Activated gamma-delta T cell treated with Interleukin-2 at 50 U/mL for 16 hours (primary cell): ENCODE measurements around the gene OR1I1.
"Not testable (repeated sequence)": the region's sequence is repeated elsewhere in the genome, so short reads cannot be mapped to it uniquely, and the experiment has no call there.

Experiments used
- DNase-seq: peaks from one replicate; pipeline ENCODE4 v3.0.0-alpha.2; 2020

OR1I1 gene, protein sequence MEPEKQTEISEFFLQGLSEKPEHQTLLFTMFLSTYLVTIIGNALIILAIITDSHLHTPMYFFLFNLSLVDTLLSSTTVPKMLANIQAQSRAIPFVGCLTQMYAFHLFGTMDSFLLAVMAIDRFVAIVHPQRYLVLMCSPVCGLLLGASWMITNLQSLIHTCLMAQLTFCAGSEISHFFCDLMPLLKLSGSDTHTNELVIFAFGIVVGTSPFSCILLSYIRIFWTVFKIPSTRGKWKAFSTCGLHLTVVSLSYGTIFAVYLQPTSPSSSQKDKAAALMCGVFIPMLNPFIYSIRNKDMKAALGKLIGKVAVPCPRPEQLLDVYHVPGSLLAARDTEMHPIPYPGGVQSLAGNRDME

GRCh38 chr19:15081911-15082310 lies at the start of gene OR1I1:
TSS of gene OR1I1 (plus strand) at chr19:15082211. CDS start at chr19:15087066, 4,855 bp downstream.
- DNase-seq = no peak

GRCh38 chr19:15035795-15036311 lies 46.2 kb upstream of the OR1I1 start:
- DNase-seq = no peak

DNA sequence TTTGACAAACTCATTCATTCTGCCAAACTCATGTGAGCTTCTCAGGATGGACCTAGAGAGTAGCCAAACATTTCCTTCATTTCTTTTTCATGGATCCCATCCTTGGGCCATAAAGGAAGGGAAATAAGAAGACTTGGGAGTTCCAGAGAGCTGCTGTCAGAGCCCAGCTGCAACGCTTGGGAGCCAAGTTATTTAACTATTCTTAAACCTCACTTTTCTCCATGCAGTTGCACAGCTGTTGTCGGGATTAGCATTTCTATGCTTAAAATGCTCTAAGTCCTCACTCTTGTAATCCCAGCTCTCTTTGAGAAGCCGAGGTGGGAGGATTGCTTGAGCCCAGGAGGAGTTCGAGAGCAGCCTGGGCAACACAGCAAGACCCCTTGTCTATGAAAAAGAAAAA lies 44.4 kb upstream of the OR1I1 start:
- no peak for DNase-seq

GRCh38 chr19:15038294-15038693 lies 43.7 kb upstream of the OR1I1 start:
- DNase-seq = no peak

- DNase-seq = no peak
Observed at GRCh38 chr19:15042003-15042402, 40.0 kb upstream of the OR1I1 start.

DNA sequence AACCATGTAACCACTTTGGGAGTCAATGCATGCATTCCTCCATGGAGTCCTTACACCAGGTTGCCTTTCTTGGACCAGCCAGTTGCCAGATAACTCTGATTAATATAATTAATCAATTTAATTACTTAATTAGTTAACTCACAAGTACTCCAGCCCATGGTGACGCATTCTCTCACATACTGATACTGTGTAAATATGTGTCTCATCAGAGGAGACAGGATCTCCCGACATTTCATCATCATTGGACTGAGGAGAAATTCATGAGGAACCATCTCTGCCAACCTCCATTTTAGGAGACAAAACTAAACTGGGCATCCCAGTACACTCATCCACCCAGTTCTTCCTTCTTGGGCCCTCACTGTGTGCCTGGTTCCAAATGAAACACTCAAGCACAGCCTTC lies 39.2 kb upstream of the OR1I1 start:
- DNase-seq = no peak

- no peak for DNase-seq
Observed at GRCh38 chr19:15045506-15045905, 36.5 kb upstream of the OR1I1 start.

DNA sequence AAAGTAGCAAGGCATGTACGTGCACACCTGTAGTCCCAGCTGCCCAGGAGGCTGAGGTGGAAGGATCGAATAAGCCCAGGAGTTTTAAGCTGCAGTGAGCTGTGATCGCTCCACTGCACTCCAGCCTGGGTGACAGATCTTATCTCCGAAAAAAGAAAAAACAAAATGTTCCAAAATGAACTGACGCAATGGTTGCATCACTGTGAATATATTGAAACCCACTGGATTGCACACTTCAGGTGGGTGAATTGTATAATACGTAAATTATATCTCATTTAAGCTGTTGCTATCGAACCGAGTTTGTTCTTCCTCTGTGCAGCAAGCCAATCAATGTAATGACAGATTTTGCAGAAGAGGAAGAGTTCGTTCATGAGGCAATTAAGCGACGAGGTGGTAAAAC lies 34.3 kb upstream of the OR1I1 start:
- no peak for DNase-seq

GRCh38 chr19:15048128-15048527 lies 33.9 kb upstream of the OR1I1 start:
- DNase-seq = no peak

DNA sequence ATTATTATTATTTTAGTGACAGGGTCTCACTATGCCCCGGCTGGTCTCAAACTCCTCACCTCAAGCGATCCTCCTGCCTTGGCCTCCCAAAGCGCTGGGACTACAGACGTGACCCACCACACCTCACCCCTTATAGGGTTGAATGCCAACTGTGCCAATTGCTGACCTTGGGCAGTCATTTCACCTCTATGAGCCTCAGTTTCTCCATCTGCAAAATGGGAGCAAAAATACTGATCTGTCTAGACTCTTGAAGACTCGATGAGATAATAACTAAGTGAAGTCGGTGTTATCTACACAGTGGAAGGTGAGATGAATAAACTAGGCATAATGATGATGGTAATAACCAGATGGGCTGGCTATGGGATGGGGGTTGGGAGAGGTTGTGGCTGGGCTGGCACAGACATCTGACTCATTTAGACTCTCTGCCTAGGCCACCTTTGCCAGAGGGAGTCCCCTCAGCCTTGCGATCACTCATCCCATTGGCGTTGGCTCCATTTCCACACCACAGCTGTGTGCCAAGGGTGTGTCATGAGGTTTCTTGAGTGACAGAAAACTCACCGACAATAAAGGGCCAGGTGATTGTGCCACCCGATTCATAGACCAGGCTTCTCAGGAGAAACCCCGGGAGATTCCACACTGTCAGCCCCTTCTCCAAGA lies 33.0 kb upstream of the OR1I1 start, which contains the start of gene CASP14:
Gene CASP14 (plus strand): TSS at position 596 of the 657 bp plus-strand sequence. CDS start 2,772 bp downstream, outside the sequence.
- DNase-seq = no peak

DNA sequence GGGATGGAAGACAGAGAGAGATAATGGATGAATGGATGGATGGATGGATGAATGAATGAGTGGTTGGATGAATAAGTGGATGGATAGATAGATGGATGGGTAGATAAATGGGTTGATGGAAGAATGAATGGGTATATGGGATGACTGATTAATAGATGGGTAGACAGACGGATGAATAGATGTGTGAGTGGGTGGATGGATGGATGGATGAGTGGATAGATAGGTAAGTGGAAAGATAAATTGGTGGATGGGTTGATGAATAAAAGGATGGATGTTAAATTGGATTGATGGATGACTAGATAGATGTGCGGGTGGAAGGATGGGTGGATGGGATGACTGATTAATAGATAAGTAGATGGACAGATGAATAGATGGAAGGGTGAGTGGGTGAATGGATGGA lies 31.4 kb upstream of the OR1I1 start:
- DNase-seq = no peak

DNA sequence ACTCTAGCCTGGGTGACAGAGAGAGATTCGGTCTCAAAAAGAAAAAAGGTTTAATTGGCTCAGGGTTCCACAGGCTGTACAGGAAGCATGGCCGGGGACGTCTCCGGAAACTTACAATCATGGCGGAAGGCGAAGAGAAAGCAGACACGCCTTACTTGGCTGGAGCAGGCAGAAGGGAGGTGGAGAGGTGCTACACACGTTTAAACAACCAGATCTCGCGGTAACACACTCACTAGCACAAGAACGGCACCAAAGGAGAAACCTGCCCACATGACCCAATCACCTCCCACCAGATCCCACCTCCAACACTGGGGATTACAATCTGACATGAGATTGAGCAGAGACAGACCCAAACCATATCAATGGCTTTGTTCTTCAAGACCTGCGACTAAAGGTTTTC lies 20.0 kb upstream of the OR1I1 start:
- no peak for DNase-seq

DNA sequence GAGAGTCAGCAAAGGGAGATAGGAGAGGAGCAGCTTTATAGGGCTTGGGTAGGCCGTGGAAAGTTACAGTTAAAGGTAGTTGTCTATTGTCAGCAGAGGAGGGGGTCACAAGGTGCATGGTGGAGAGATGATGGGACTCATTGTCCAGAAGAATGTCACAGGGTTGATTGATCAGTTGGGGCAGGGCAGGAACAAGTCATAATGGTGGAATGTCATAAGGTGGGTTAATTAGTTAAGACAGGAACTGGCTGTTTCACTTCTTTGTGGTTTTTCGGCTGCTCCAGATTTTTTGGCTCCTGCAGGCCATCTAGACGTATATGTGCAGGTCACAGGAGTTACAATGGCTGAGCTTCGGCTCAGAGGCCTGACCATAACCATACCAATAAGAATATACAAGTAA lies 11.6 kb upstream of the OR1I1 start:
- DNase-seq = not testable (repeated sequence)

DNA sequence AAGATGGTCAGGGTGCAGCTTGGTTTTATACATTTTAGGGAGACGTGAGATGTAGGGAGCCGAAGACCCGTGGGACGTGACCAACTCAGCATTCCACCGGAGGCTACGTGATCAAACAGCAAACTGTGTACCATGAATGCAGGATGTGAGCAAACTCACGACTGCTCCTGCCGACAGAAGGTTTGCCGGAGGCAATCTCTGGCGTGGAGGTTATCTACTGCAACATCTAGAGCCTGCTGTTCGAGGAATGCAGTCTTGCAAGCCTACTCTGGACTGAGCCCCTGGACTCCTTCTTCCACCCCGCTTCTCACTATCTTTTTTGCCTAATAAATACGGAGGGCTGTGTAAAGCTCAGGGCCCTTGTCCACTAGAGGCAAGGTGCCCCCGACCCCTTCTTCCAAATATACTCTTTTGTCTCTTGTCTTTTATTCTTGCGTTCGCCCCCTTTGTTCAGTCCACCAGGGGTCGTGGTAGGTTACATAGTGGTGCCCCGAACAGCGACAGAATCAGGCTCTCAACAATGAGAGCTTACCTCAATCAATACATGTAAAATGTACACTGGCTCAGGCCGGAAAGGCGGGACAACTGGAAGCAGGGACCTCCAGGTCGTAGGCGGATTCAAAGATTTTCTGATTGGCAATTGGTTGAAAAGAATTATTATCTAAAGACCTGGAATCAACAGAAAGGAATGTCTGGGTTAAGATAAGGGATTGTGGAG lies 8.9 kb upstream of the OR1I1 start:
- DNase-seq = no peak

DNA sequence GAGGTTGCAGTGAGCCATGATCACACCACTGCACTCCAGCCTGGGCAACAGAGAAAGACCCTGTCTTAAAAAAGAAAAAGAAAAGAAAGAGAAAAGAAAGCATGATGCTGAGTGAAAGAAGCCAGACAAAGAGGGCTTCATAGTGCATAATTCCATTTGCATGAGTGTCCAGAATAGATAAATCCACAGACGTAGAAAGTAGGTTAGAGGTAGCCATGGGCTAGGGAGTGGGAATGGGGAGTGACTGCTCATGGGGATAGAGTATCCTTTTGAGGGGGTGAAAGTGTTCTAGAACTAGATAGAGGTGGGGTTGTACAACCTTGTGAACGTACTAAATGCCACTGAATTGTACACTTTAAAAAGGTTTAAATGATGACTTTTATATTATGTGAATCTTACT lies 7.6 kb upstream of the OR1I1 start:
- no peak for DNase-seq

GRCh38 chr19:15075806-15076205 lies 6.2 kb upstream of the OR1I1 start:
- DNase-seq = no peak

GRCh38 chr19:15080002-15080401 lies 2.0 kb upstream of the OR1I1 start:
- DNase-seq = not testable (repeated sequence)

DNA sequence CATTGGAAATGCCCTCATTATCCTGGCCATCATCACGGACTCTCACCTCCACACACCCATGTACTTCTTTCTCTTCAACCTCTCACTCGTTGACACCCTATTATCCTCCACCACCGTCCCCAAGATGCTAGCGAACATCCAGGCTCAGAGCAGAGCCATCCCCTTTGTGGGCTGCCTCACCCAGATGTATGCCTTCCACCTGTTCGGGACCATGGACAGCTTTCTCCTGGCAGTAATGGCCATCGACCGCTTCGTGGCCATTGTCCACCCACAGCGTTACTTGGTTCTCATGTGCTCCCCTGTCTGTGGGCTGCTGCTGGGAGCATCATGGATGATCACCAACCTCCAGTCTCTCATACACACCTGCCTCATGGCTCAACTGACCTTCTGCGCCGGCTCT lies 5.2 kb downstream of the OR1I1 start:
- no peak for DNase-seq

DNA sequence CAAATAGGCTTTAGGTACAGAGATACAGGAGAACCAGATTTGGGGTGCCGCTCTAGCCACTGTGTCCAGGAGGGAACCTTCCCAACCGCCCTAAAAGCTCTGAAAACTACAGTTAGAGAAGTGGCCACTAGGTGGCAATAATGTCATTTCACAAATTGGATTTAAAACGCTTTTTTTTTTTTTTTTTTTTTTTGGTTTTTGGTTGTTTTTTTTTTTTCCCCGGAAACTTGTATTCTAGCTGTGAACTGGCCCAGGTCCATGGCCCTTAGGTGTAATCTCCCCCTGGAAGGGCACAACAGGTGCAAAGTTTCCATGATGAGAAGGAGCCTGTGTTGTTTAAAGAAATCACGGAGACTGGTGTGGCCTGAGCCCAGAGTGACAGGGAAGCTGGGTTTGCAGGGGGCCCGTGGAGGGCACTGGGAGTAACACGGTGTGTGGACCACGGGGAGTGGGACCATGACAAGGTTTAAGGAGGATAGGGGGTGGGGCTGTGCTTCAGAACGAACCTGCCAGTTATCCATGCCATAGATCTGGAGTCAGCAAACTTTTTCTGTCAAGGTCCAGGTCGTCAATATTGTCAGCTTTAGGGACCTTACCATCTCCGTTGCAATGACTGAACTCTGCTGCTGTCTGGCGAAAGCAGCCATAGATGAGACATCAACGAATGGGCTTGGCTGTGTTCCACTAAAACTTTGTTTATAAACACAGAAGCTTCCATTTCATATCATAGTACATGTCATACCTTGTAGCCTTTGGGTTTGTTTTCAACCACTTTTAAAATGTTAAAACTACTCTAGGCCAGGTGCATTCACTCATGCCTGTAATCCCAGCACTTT lies 10.1 kb downstream of the OR1I1 start:
- peak; percentile 45 for DNase-seq

DNA sequence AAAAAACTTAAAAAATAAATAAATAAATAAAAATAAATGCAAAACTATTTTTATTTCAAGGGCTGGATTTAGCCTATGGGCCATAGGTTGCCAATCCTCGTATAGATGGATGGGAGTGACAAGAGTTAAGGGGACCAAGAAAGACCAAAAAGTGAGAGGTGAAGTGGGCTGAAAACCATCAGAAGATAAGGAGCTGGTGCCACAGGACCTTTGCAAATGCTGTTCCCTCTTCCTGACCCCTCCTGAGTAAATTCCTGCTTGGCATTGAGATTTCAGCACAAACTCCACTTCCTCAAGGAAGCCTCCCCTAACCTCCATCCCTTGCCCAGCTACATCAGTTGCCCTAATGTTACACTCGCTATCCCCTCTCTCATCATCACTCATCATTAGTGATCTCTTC lies 11.0 kb downstream of the OR1I1 start:
- DNase-seq = no peak

GRCh38 chr19:15096223-15096622 lies 14.2 kb downstream of the OR1I1 start:
- DNase-seq = no peak

DNA sequence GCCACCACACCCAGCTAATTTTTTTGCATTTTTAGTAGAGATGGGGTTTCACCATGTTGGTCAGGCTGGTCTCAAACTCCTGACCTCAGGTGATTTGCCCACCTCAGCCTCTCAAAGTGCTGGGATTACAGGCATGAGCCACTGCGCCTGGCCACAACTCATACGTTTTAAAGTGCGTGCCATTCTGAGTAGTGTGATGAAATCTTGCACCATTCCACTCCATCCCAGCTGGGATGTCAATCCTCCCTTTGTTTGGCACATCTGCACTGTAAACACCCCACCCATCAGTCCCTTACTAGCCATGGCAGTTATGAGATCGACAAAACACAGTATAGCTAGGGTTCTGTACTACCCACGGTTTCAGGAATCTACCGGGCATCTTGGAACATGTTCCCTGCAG lies 16.0 kb downstream of the OR1I1 start:
- DNase-seq = not testable (repeated sequence)

DNA sequence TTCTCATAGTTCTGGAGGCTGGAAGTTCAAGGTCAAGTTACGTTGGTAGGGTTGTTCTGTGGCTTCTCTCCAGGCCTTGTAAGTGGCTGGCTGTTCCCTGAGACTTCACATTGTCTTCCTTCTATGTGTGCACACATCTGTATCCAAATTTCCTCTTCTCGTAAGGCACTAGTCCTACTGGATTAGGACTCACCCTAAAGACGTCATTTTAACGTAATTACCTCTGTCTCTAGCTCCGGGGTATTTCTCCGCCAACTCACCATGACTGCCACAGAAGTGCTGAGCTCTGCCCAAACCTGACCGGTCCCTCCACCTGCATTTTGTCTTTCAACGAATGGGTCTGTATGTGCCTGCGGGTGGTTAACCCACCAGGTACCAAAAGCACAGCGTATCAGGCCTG lies 16.4 kb downstream of the OR1I1 start:
- DNase-seq = no peak
